GM23338 (cell line): Measurements from ENCODE around the gene RHOT1. TPM values are rescaled to one million over a fixed set of nuclear protein-coding genes. Genes with fewer than 3 reads are reported as not detected.

Experiments
- ATAC-seq: fragments of 200-7000 bp; cut with Tn5 transposase; 3 replicates; pipeline ENCODE4 v1.9.1; 2020
- DNase-seq: peaks from one replicate; pipeline ENCODE4 v3.0.0-alpha.2; 2015; ENCODE audit warnings: low spot score
- H2AFZ ChIP-seq: fragments of 200-600 bp; sonication (generic); 2 replicates; pipeline ENCODE4 v1.8.0; 2016; ENCODE audit warnings: antibody characterized with exemption, mild to moderate bottlenecking, moderate library complexity
- H3F3A ChIP-seq: fragments of 200-600 bp; sonication (generic); replicated peaks from 2 replicates; pipeline ENCODE4 v1.8.0; 2017; ENCODE audit warnings: antibody characterized with exemption, mixed run types, low read depth
- H3K27ac ChIP-seq: fragments of 200-600 bp; sonication (generic); 2 replicates; pipeline ENCODE4 v1.6.1; 2016; ENCODE audit warnings: low read depth
- H3K27me3 ChIP-seq: fragments of 200-600 bp; sonication (generic); 2 replicates; pipeline ENCODE4 v1.8.0; 2016; ENCODE audit warnings: mild to moderate bottlenecking, mixed run types, moderate library complexity; ENCODE audit not compliant: insufficient read depth
- H3K36me3 ChIP-seq: fragments of 200-600 bp; sonication (generic); 2 replicates; pipeline ENCODE4 v1.8.0; 2016; ENCODE audit warnings: mild to moderate bottlenecking; ENCODE audit not compliant: insufficient read depth
- H3K4me1 ChIP-seq: fragments of 200-600 bp; sonication (generic); 2 replicates; pipeline ENCODE4 v1.8.0; 2016; ENCODE audit warnings: mild to moderate bottlenecking, moderate library complexity; ENCODE audit not compliant: insufficient read depth
- H3K4me2 ChIP-seq: fragments of 200-600 bp; sonication (generic); 2 replicates; pipeline ENCODE4 v1.7.1; 2017; ENCODE audit warnings: mixed run types
- H3K4me3 ChIP-seq: fragments of 200-600 bp; sonication (generic); 2 replicates; pipeline ENCODE4 v1.6.1; 2016; ENCODE audit warnings: mixed run types
- H3K79me2 ChIP-seq: fragments of 200-600 bp; sonication (generic); replicated peaks from 2 replicates; pipeline ENCODE4 v1.8.0; 2017; ENCODE audit warnings: mild to moderate bottlenecking; ENCODE audit not compliant: insufficient read depth
- H3K9me2 ChIP-seq: fragments of 200-600 bp; sonication (generic); 2 replicates; pipeline ENCODE4 v1.8.0; 2017; ENCODE audit not compliant: insufficient read depth
- H4K20me1 ChIP-seq: fragments of 200-600 bp; sonication (generic); replicated peaks from 2 replicates; pipeline ENCODE4 v1.8.0; 2017; ENCODE audit warnings: mild to moderate bottlenecking; ENCODE audit not compliant: insufficient read depth
- H3K27ac Mint-ChIP-seq: 2 replicates; pipeline ENCODE4 v1.8.0; 2020; ENCODE audit warnings: inconsistent platforms, mild to moderate bottlenecking, moderate library complexity, mixed read lengths
- H3K27me3 Mint-ChIP-seq: 3 replicates; pipeline ENCODE4 v1.8.0; 2022; ENCODE audit warnings: low read depth, mild to moderate bottlenecking, moderate library complexity, mixed read lengths, inconsistent platforms; ENCODE audit not compliant: insufficient read depth, poor library complexity
- H3K36me3 Mint-ChIP-seq: 3 replicates; pipeline ENCODE4 v1.8.0; 2021; ENCODE audit warnings: low read depth, mild to moderate bottlenecking, inconsistent platforms, moderate library complexity, mixed read lengths
- H3K4me1 Mint-ChIP-seq: 3 replicates; pipeline ENCODE4 v1.8.0; 2020; ENCODE audit warnings: mild to moderate bottlenecking, inconsistent platforms, mixed read lengths
- H3K4me3 Mint-ChIP-seq: 3 replicates; pipeline ENCODE4 v1.8.0; 2021; ENCODE audit warnings: moderate library complexity, mild to moderate bottlenecking, inconsistent platforms, mixed read lengths
- H3K9me3 Mint-ChIP-seq: 3 replicates; pipeline ENCODE4 v1.8.0; 2020; ENCODE audit warnings: moderate library complexity, mild to moderate bottlenecking, inconsistent platforms, mixed read lengths
- CREB1 ChIP-seq: fragments of 250-450 bp; sonication (Bioruptor Pico); IDR thresholded peaks from 2 replicates; pipeline ENCODE4 v1.5.0; 2020; ENCODE audit warnings: low read depth, mild to moderate bottlenecking, moderate library complexity
- CTCF ChIP-seq, 2 experiments: fragments of 200-600 bp in 1 of 2; sonication (generic) in 1 of 2; conservative IDR thresholded peaks; 2 replicates each; pipeline versions ENCODE4 v1.5.1 to v1.6.1; 2016 to 2017; ENCODE audit warnings: antibody characterized with exemption in 2 of 2, low read depth in 2 of 2, mild to moderate bottlenecking in 2 of 2, moderate library complexity in 1 of 2
- EZH2 ChIP-seq: fragments of 200-600 bp; sonication (generic); IDR thresholded peaks from one replicate; pipeline ENCODE4 v1.8.0; 2017; ENCODE audit warnings: antibody characterized with exemption, mild to moderate bottlenecking, low read depth; ENCODE audit not compliant: unreplicated experiment
- JUNB ChIP-seq: IDR thresholded peaks from one replicate; pipeline ENCODE4 v1.6.1; 2016; ENCODE audit warnings: antibody characterized with exemption; ENCODE audit not compliant: unreplicated experiment
- ZNF114 ChIP-seq: fragments of 250-450 bp; sonication (Bioruptor Pico); IDR thresholded peaks from 2 replicates; pipeline ENCODE4 v1.5.0; 2020; ENCODE audit warnings: mild to moderate bottlenecking, moderate library complexity
- polyA plus RNA-seq: library from polyadenylated mRNA; unstranded; fragments of >200 nt; fragmentation: Nextera tagmentation; extraction: Ambion mirVana; gene quantifications from 2 replicates; pipeline ENCODE4 v1.2.1, GENCODE V29; 2016
- total RNA-seq: library from RNA; depleted of rRNA; stranded (reverse); fragments of >200 nt; shearing (Covaris generic); gene quantifications from 2 replicates; pipeline ENCODE4 v1.2.3, GENCODE V29; 2014
- TF ChIP-seq, protein P1 (sequence below): fragments of 250-450 bp; sonication (Bioruptor Pico); IDR thresholded peaks from 2 replicates; pipeline ENCODE4 v1.5.0; 2020; ENCODE audit warnings: mild to moderate bottlenecking, moderate library complexity

Gene RHOT1
- total and polyA plus RNA-seq, 2 experiments from 2014 or later: 40.8 to 53.5 TPM

- TF ChIP-seq, protein P1, sequence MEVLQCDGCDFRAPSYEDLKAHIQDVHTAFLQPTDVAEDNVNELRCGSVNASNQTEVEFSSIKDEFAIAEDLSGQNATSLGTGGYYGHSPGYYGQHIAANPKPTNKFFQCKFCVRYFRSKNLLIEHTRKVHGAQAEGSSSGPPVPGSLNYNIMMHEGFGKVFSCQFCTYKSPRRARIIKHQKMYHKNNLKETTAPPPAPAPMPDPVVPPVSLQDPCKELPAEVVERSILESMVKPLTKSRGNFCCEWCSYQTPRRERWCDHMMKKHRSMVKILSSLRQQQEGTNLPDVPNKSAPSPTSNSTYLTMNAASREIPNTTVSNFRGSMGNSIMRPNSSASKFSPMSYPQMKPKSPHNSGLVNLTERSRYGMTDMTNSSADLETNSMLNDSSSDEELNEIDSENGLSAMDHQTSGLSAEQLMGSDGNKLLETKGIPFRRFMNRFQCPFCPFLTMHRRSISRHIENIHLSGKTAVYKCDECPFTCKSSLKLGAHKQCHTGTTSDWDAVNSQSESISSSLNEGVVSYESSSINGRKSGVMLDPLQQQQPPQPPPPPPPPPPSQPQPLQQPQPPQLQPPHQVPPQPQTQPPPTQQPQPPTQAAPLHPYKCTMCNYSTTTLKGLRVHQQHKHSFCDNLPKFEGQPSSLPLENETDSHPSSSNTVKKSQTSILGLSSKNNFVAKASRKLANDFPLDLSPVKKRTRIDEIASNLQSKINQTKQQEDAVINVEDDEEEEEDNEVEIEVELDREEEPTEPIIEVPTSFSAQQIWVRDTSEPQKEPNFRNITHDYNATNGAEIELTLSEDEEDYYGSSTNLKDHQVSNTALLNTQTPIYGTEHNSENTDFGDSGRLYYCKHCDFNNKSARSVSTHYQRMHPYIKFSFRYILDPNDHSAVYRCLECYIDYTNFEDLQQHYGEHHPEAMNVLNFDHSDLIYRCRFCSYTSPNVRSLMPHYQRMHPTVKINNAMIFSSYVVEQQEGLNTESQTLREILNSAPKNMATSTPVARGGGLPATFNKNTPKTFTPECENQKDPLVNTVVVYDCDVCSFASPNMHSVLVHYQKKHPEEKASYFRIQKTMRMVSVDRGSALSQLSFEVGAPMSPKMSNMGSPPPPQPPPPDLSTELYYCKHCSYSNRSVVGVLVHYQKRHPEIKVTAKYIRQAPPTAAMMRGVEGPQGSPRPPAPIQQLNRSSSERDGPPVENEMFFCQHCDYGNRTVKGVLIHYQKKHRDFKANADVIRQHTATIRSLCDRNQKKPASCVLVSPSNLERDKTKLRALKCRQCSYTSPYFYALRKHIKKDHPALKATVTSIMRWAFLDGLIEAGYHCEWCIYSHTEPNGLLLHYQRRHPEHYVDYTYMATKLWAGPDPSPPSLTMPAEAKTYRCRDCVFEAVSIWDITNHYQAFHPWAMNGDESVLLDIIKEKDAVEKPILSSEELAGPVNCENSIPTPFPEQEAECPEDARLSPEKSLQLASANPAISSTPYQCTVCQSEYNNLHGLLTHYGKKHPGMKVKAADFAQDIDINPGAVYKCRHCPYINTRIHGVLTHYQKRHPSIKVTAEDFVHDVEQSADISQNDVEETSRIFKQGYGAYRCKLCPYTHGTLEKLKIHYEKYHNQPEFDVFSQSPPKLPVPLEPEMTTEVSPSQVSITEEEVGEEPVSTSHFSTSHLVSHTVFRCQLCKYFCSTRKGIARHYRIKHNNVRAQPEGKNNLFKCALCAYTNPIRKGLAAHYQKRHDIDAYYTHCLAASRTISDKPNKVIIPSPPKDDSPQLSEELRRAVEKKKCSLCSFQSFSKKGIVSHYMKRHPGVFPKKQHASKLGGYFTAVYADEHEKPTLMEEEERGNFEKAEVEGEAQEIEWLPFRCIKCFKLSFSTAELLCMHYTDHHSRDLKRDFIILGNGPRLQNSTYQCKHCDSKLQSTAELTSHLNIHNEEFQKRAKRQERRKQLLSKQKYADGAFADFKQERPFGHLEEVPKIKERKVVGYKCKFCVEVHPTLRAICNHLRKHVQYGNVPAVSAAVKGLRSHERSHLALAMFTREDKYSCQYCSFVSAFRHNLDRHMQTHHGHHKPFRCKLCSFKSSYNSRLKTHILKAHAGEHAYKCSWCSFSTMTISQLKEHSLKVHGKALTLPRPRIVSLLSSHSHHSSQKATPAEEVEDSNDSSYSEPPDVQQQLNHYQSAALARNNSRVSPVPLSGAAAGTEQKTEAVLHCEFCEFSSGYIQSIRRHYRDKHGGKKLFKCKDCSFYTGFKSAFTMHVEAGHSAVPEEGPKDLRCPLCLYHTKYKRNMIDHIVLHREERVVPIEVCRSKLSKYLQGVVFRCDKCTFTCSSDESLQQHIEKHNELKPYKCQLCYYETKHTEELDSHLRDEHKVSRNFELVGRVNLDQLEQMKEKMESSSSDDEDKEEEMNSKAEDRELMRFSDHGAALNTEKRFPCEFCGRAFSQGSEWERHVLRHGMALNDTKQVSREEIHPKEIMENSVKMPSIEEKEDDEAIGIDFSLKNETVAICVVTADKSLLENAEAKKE (CRISPR knock-in tag): no peak
These were observed 69.4 kb downstream of the RHOT1 start (continued) for GRCh38 chr17:32211671-32212070.

GRCh38 chr17:32215696-32216095 lies 73.4 kb downstream of the RHOT1 start:
- H3K27me3 Mint-ChIP-seq: no peaks in the 10 kb centered on the region
- TF ChIP-seq CREB1 (CRISPR knock-in tag): no peak
- no peak for TF ChIP-seq JUNB
- TF ChIP-seq EZH2: no peak
- TF ChIP-seq ZNF114: no peak
- TF ChIP-seq, protein P1 (CRISPR knock-in tag): no peak
- TF ChIP-seq CTCF (conservative IDR thresholded peaks at IDR 0.05; ENCODE audit: low read depth in 2 of 2): no peak
- no peaks in the 10 kb centered on the region for H3F3A ChIP-seq
- H3K27me3 ChIP-seq: no peaks in the 10 kb centered on the region
- H3K27ac Mint-ChIP-seq: no peak overlapping the region
- H3K4me3 ChIP-seq: no peak overlapping the region
- H3K4me3 Mint-ChIP-seq: no peak overlapping the region
- H3K4me1 ChIP-seq: no peaks in the 10 kb centered on the region
- H3K4me2 ChIP-seq: no peak overlapping the region
- no peak for ATAC-seq
- H3K27ac ChIP-seq: no peak overlapping the region
- no peak overlapping the region for H2AFZ ChIP-seq
- no peaks in the 10 kb centered on the region for H3K9me2 ChIP-seq
- no peaks in the 10 kb centered on the region for H3K36me3 Mint-ChIP-seq
- 0 out of 3 replicates have a peak, but pooled peaks cover 2% of the 10 kb centered on the region for H3K4me1 Mint-ChIP-seq
- H3K36me3 ChIP-seq: no peaks in the 10 kb centered on the region
- no peaks in the 10 kb centered on the region for H3K79me2 ChIP-seq
- no peaks in the 10 kb centered on the region for H3K9me3 Mint-ChIP-seq
- 0 out of 2 replicates have a peak, but pooled peaks cover 4% of the 10 kb centered on the region for H4K20me1 ChIP-seq
- no peak for DNase-seq
